Neural cell (in vitro differentiated cells): ENCODE data around the gene USP40. TPM values are rescaled to one million over a fixed set of nuclear protein-coding genes. Genes with fewer than 3 reads are reported as not detected.

Source experiments
- H2AFZ ChIP-seq: fragments of 200-600, 300-800 bp; sonication (generic), shearing (Covaris generic); 2 replicates; pipeline ENCODE4 v1.6.0; 2014; ENCODE audit warnings: low read depth, mild to moderate bottlenecking, antibody characterized with exemption, low read length, moderate library complexity
- H3F3A ChIP-seq: fragments of 200-600 bp; shearing (Covaris generic); 2 replicates; pipeline ENCODE4 v1.6.1; 2016; ENCODE audit warnings: mild to moderate bottlenecking, moderate library complexity, mixed read lengths, antibody characterized with exemption, low read length; ENCODE audit not compliant: insufficient read depth, poor library complexity, severe bottlenecking
- H3K27ac ChIP-seq: fragments of 200-600, 300-800 bp; sonication (generic), shearing (Covaris generic); 2 replicates; pipeline ENCODE4 v1.5.1; 2014; ENCODE audit warnings: mild to moderate bottlenecking, low read length, moderate library complexity
- H3K27me3 ChIP-seq: fragments of 300-800, 200-600 bp; sonication (generic), shearing (Covaris generic); 2 replicates; pipeline ENCODE4 v1.6.0; 2014; ENCODE audit warnings: mild to moderate bottlenecking, low read depth, low read length, moderate library complexity; ENCODE audit not compliant: insufficient read depth
- H3K36me3 ChIP-seq: fragments of 300-800, 200-600 bp; sonication (generic), shearing (Covaris generic); 2 replicates; pipeline ENCODE4 v1.5.1; 2014; ENCODE audit warnings: mild to moderate bottlenecking, antibody characterized with exemption, low read length, moderate library complexity; ENCODE audit not compliant: insufficient read depth
- H3K4me2 ChIP-seq: fragments of 300-800, 200-600 bp; sonication (generic), shearing (Covaris generic); 2 replicates; pipeline ENCODE4 v1.6.0; 2014; ENCODE audit warnings: mild to moderate bottlenecking, low read length
- H3K4me3 ChIP-seq: fragments of 300-800, 200-600 bp; sonication (generic), shearing (Covaris generic); 2 replicates; pipeline ENCODE4 v1.5.1; 2014; ENCODE audit warnings: mild to moderate bottlenecking, low read length, moderate library complexity
- H3K79me2 ChIP-seq: fragments of 200-600 bp; shearing (Covaris generic); replicated peaks from 2 replicates; pipeline ENCODE4 v1.6.0; 2014; ENCODE audit warnings: mild to moderate bottlenecking, low read length, moderate library complexity; ENCODE audit not compliant: insufficient read depth
- H3K9ac ChIP-seq: fragments of 300-800, 200-600 bp; sonication (generic), shearing (Covaris generic); 2 replicates; pipeline ENCODE4 v1.6.1; 2016; ENCODE audit warnings: mild to moderate bottlenecking, low read length, mixed read lengths
- H3K9me2 ChIP-seq: fragments of 200-600 bp; shearing (Covaris generic); 2 replicates; pipeline ENCODE4 v1.6.1; 2016; ENCODE audit warnings: mild to moderate bottlenecking, low read length, mixed read lengths; ENCODE audit not compliant: insufficient read depth
- H3K9me3 ChIP-seq: fragments of 200-600, 300-800 bp; sonication (generic), shearing (Covaris generic); 2 replicates; pipeline ENCODE4 v1.6.1; 2016; ENCODE audit warnings: mild to moderate bottlenecking, mixed run types, low read length, moderate library complexity, mixed read lengths
- H4K20me1 ChIP-seq: fragments of 200-600 bp; shearing (Covaris generic); 2 replicates; pipeline ENCODE4 v1.6.1; 2016; ENCODE audit warnings: mild to moderate bottlenecking, mixed run types; ENCODE audit not compliant: insufficient read depth
- EP300 ChIP-seq: fragments of 450-650 bp; conservative IDR thresholded peaks from 2 replicates; pipeline ENCODE4 v1.6.1; 2014; ENCODE audit warnings: antibody characterized with exemption, mild to moderate bottlenecking, moderate library complexity; ENCODE audit not compliant: poor library complexity, severe bottlenecking
- EZH2 ChIP-seq: fragments of 200-600, 300-800 bp; shearing (Covaris generic), sonication (generic); IDR thresholded peaks from 2 replicates; pipeline ENCODE4 v1.6.1; 2014; ENCODE audit warnings: antibody characterized with exemption, low read length, borderline replicate concordance, mild to moderate bottlenecking; ENCODE audit not compliant: insufficient read depth, poor library complexity, severe bottlenecking
- MXI1 ChIP-seq: fragments of 450-650 bp; conservative IDR thresholded peaks from 2 replicates; pipeline ENCODE4 v1.6.1; 2014; ENCODE audit warnings: antibody characterized with exemption, mild to moderate bottlenecking; ENCODE audit not compliant: poor library complexity, severe bottlenecking
- POLR2AphosphoS5 ChIP-seq: IDR thresholded peaks from 2 replicates; pipeline ENCODE4 v1.6.1; 2012
- RAD21 ChIP-seq: fragments of 450-650 bp; conservative IDR thresholded peaks from 2 replicates; pipeline ENCODE4 v1.6.1; 2014; ENCODE audit warnings: antibody characterized with exemption, mild to moderate bottlenecking, moderate library complexity
- REST ChIP-seq: IDR thresholded peaks from 2 replicates; pipeline ENCODE4 v1.6.1; 2012; ENCODE audit warnings: borderline replicate concordance
- SMC3 ChIP-seq: fragments of 450-650 bp; conservative IDR thresholded peaks from 2 replicates; pipeline ENCODE4 v1.6.1; 2014; ENCODE audit warnings: antibody characterized with exemption, mild to moderate bottlenecking, moderate library complexity; ENCODE audit not compliant: poor library complexity
- TAF1 ChIP-seq: IDR thresholded peaks from 2 replicates; pipeline ENCODE4 v1.6.1; 2012; ENCODE audit warnings: low read depth
- polyA plus RNA-seq: library from polyadenylated mRNA; depleted of rRNA; stranded (reverse); fragments of >200 nt; gene quantifications from 2 replicates; pipeline ENCODE4 v1.2.3, GENCODE V29; 2014
- TF ChIP-seq, protein P1 (sequence below): fragments of 450-650 bp; IDR thresholded peaks from 2 replicates; pipeline ENCODE4 v1.5.1; 2014; ENCODE audit warnings: antibody characterized with exemption, mild to moderate bottlenecking, moderate library complexity; ENCODE audit not compliant: poor library complexity, severe bottlenecking

Gene USP40
- polyA plus RNA-seq, 1 donor from 2014 or later, result 33.3 TPM

DNA sequence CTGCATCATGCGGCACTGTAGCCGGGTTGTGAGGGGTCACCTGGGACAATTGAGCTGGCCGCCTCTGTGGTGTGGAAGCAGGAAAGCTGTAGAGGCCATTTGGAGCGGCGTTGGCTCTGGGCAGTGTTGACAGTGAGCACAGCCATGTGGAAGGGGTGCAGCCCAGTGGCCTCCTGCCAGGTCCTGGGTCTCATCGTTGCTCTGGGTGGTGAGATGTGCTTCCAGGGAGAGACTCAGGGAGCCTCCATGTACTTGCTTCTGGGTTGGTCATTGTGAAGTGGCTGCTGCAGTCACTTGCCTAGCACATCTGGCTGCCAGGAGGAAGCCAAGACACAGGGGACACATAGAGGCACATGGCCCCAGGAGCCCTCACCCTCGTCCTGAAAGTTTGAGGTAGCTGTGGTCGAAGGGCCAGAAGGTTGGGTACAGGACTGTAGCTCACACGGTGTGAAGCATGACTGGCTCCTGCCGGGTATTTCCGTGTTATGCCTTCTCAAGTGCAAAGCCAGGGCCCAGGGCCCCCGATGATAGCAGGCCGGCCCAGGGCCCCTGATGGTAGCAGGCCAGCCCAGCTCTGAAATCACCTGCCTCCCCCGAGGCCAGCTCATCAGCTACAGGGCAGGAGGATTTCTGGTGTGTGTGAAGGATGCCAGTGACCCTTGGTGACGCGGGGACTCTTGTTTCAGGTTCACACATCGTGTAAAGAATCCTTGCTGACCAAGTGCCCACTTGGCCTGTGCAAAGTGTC is 129.7 kb downstream of the USP40 start:
- H3K4me2 ChIP-seq, result no peak overlapping the region
- no peaks in the 10 kb centered on the region for H3K9me2 ChIP-seq
- no peaks in the 10 kb centered on the region for H3K27me3 ChIP-seq
- no peaks in the 10 kb centered on the region for H4K20me1 ChIP-seq
- H3K4me3 ChIP-seq, result no peak overlapping the region
- TF ChIP-seq, protein P1, sequence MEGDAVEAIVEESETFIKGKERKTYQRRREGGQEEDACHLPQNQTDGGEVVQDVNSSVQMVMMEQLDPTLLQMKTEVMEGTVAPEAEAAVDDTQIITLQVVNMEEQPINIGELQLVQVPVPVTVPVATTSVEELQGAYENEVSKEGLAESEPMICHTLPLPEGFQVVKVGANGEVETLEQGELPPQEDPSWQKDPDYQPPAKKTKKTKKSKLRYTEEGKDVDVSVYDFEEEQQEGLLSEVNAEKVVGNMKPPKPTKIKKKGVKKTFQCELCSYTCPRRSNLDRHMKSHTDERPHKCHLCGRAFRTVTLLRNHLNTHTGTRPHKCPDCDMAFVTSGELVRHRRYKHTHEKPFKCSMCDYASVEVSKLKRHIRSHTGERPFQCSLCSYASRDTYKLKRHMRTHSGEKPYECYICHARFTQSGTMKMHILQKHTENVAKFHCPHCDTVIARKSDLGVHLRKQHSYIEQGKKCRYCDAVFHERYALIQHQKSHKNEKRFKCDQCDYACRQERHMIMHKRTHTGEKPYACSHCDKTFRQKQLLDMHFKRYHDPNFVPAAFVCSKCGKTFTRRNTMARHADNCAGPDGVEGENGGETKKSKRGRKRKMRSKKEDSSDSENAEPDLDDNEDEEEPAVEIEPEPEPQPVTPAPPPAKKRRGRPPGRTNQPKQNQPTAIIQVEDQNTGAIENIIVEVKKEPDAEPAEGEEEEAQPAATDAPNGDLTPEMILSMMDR, result no peak
- no peak for TF ChIP-seq TAF1
- H3K9ac ChIP-seq, result no peak overlapping the region
- no peaks in the 10 kb centered on the region for H3F3A ChIP-seq
- H2AFZ ChIP-seq, result no peak overlapping the region
- no peaks in the 10 kb centered on the region for H3K36me3 ChIP-seq
- no peaks in the 10 kb centered on the region for H3K79me2 ChIP-seq
- no peak overlapping the region for H3K27ac ChIP-seq
- H3K9me3 ChIP-seq, result no peaks in the 10 kb centered on the region

GRCh38 chr2:233436191-233436581 is 130.4 kb downstream of the USP40 start:
- Histone ChIP-seq H4K20me1 (no peaks in the 10 kb centered on the region), H3K36me3 (no peaks in the 10 kb centered on the region), H3F3A (no peaks in the 10 kb centered on the region), H3K4me2 (no peak overlapping the region), H3K9ac (no peak overlapping the region), H2AFZ (no peak overlapping the region), H3K4me3 (no peak overlapping the region), H3K27me3 (no peaks in the 10 kb centered on the region), H3K27ac (no peak overlapping the region), H3K79me2 (no peaks in the 10 kb centered on the region), H3K9me2 (no peaks in the 10 kb centered on the region), H3K9me3 (no peaks in the 10 kb centered on the region)
- TF ChIP-seq MXI1 (no peak), EZH2 (no peak), SMC3 (no peak), TAF1 (no peak), POLR2AphosphoS5 (no peak), EP300 (no peak), RAD21 (no peak), REST (no peak)
- TF ChIP-seq, protein P1, result no peak
